ENCODE results near the gene AKAP13. TPM values are rescaled to one million over a fixed set of nuclear protein-coding genes. Genes with fewer than 3 reads are reported as not detected.

The AKAP13 gene
- total RNA-seq, 3 donors from 2014 or later = 198 to 331 (median 259) TPM

DNA sequence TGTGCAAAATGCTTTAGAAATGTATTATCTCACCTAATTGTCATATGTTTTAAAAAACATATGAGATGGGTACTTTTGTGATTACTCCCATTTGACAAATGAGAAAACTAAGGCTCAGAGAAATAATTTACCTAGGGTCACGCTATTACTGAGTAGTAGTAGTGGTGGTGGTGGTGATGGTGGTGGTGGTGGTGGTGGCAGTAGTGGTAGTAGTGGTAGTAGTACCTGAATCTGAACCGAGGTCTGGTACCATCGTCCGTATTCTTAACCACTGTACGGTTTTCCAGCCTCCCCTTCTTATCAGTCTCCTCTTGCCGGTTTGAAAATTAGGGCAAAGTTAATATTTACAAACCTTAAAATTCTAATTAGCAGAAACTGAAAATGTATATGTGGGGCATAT, 311.9 kb downstream of the AKAP13 start:
- DNase-seq (ENCODE audit: low spot score in 2 of 2) = no peak
- H3K36me3 ChIP-seq = peaks cover 3% of the 10 kb centered on the region
- intact Hi-C loops (cut with DNase I; ENCODE audit: low total_unique reads) = no loop called here
- H3K27me3 ChIP-seq = no peaks in the 10 kb centered on the region
- peaks cover 0 to 7% of the 10 kb centered on the region in 2 donors for H3K4me1 ChIP-seq
- no peaks in the 10 kb centered on the region for H3K9me3 ChIP-seq
- no peak overlapping the region for H3K4me3 ChIP-seq
- no peak for TF ChIP-seq POLR2A (IDR thresholded peaks at IDR 0.05)
- TF ChIP-seq, protein P1, sequence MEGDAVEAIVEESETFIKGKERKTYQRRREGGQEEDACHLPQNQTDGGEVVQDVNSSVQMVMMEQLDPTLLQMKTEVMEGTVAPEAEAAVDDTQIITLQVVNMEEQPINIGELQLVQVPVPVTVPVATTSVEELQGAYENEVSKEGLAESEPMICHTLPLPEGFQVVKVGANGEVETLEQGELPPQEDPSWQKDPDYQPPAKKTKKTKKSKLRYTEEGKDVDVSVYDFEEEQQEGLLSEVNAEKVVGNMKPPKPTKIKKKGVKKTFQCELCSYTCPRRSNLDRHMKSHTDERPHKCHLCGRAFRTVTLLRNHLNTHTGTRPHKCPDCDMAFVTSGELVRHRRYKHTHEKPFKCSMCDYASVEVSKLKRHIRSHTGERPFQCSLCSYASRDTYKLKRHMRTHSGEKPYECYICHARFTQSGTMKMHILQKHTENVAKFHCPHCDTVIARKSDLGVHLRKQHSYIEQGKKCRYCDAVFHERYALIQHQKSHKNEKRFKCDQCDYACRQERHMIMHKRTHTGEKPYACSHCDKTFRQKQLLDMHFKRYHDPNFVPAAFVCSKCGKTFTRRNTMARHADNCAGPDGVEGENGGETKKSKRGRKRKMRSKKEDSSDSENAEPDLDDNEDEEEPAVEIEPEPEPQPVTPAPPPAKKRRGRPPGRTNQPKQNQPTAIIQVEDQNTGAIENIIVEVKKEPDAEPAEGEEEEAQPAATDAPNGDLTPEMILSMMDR (IDR thresholded peaks at IDR 0.05) = no peak
- no peak for TF ChIP-seq POLR2AphosphoS5 (IDR thresholded peaks at IDR 0.05)
- H3K27ac ChIP-seq = peak overlapping the region; percentile 52 to 70

GRCh38 chr15:85692873-85693272, 312.5 kb downstream of the AKAP13 start:
- H3K4me1 ChIP-seq = peaks cover 0 to 7% of the 10 kb centered on the region in 2 donors
- intact Hi-C loops (cut with DNase I; ENCODE audit: low total_unique reads) = no loop called here
- DNase-seq (ENCODE audit: low spot score in 2 of 2) = no peak

DNA sequence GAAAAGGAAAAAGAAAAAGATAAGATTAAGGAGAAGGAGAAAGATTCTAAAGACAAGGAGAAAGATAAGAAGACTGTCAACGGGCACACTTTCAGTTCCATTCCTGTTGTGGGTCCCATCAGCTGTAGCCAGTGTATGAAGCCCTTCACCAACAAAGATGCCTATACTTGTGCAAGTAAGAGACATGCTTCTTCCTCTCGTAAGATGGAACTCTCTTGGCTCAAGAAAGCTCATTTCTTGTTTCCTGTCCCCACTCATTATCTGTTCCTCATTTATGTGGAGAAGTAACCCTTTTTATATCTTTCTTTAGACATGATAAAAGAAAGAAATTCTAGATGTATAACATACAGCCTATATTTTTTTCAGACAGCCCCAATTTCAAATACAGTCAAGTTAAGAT, 312.9 kb downstream of the AKAP13 start:
- no peaks in the 10 kb centered on the region for H3K9me3 ChIP-seq
- peaks cover 3% of the 10 kb centered on the region for H3K36me3 ChIP-seq
- H3K27ac ChIP-seq = peak overlapping the region in 1 of 2 donors; percentile 70
- TF ChIP-seq, protein P1 (IDR thresholded peaks at IDR 0.05) = no peak
- TF ChIP-seq POLR2A (IDR thresholded peaks at IDR 0.05) (no peak), POLR2AphosphoS5 (IDR thresholded peaks at IDR 0.05) (no peak)
- intact Hi-C loops (cut with DNase I; ENCODE audit: low total_unique reads) = no loop called here
- H3K27me3 ChIP-seq = no peaks in the 10 kb centered on the region
- peaks cover 0 to 7% of the 10 kb centered on the region in 2 donors for H3K4me1 ChIP-seq
- DNase-seq (ENCODE audit: low spot score in 2 of 2) = no peak
- no peak overlapping the region for H3K4me3 ChIP-seq

More at GRCh38 chr15:85692873-85693272, 312.5 kb downstream of the AKAP13 start:
- TF ChIP-seq POLR2A (IDR thresholded peaks at IDR 0.05) = no peak
- no peak for TF ChIP-seq POLR2AphosphoS5 (IDR thresholded peaks at IDR 0.05)
- TF ChIP-seq, protein P1 (IDR thresholded peaks at IDR 0.05) = no peak
- no peaks in the 10 kb centered on the region for H3K27me3 ChIP-seq
- no peak overlapping the region for H3K4me3 ChIP-seq
- peaks cover 3% of the 10 kb centered on the region for H3K36me3 ChIP-seq
- H3K9me3 ChIP-seq = no peaks in the 10 kb centered on the region
- H3K27ac ChIP-seq = peak overlapping the region in 1 of 2 donors; percentile 70

DNA sequence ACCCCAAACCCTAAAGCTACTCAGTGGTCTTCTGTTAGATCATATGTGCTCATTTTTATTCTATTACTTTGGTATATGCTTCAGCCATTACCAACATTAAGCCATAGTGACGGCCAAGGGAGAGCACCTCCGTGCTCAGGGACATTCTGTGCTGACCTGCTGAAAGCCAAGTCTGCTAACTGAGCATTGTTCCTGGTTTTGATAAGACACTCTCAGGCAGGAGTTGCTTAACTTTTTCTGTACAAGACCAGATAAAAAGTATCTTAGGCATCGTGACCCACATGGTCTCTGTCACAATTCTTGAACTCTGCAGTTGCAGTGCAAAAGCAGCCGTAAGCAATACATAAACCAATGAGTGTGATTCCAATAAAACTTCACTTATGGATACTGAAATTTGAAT, 313.7 kb downstream of the AKAP13 start:
- intact Hi-C loops (cut with DNase I; ENCODE audit: low total_unique reads) = no loop called here
- Histone ChIP-seq H3K27ac (no peak overlapping the region), H3K4me1 (peaks cover 0 to 6% of the 10 kb centered on the region in 2 donors), H3K4me3 (no peak overlapping the region), H3K27me3 (no peaks in the 10 kb centered on the region), H3K9me3 (no peaks in the 10 kb centered on the region), H3K36me3 (peaks cover 3% of the 10 kb centered on the region)
- TF ChIP-seq, protein P1 (IDR thresholded peaks at IDR 0.05) = no peak
- TF ChIP-seq POLR2AphosphoS5 (IDR thresholded peaks at IDR 0.05) (no peak), POLR2A (IDR thresholded peaks at IDR 0.05) (no peak)
- DNase-seq (ENCODE audit: low spot score in 2 of 2) = no peak

- intact Hi-C loops (cut with DNase I; ENCODE audit: low total_unique reads) = loop anchor here (5.0 kb wide), 1 partner anchor 718 kb away; the partner anchor contains the start of gene PDE8A
Observed at GRCh38 chr15:85700767-85701166, 320.4 kb downstream of the AKAP13 start.

More at GRCh38 chr15:85700767-85701166, 320.4 kb downstream of the AKAP13 start:
- DNase-seq (ENCODE audit: low spot score in 2 of 2) = no peak
- no peak for TF ChIP-seq POLR2A (IDR thresholded peaks at IDR 0.05)
- TF ChIP-seq POLR2AphosphoS5 (IDR thresholded peaks at IDR 0.05) = no peak
- TF ChIP-seq, protein P1 (IDR thresholded peaks at IDR 0.05) = no peak
- H3K27ac ChIP-seq = no peak overlapping the region
- no peaks in the 10 kb centered on the region for H3K27me3 ChIP-seq
- H3K9me3 ChIP-seq = no peaks in the 10 kb centered on the region
- H3K4me3 ChIP-seq = no peak overlapping the region
- no peaks in the 10 kb centered on the region for H3K4me1 ChIP-seq
- no peaks in the 10 kb centered on the region for H3K36me3 ChIP-seq

Data from breast epithelium (tissue), 4 donors.